OCI-LY7 (cell line): ENCODE measurements around the gene ZFR2. TPM values are rescaled to one million over a fixed set of nuclear protein-coding genes. Genes with fewer than 3 reads are reported as not detected.

ENCODE experiments used
- BruUV-seq: library from RNA; stranded (reverse); fragments of 400-500 nt; replicated peaks from 2 replicates; lab custom pipeline; 2021; lab: Mats Ljungman, UMichigan
- CTCF ChIA-PET: fragments of 300-600 bp; sonication (Branson Sonifier 250); formaldehyde crosslinking; loops from one replicate; lab custom pipeline; 2022; ENCODE audit warnings: antibody characterized with exemption; ENCODE audit not compliant: unreplicated experiment; lab: Charles Lee
- POLR2A ChIA-PET: fragments of 300-600 bp; sonication (Branson Sonifier 250); formaldehyde crosslinking; loops from one replicate; lab custom pipeline; 2022; ENCODE audit warnings: antibody characterized with exemption; lab: Charles Lee
- DNase-seq: peaks from one replicate; pipeline ENCODE4 v3.0.0-alpha.2; 2015; ENCODE audit warnings: low spot score
- H2AFZ ChIP-seq: fragments of 200-600 bp; sonication (generic), shearing (Covaris generic); 2 replicates; pipeline ENCODE4 v1.6.1; 2014; ENCODE audit warnings: mild to moderate bottlenecking, antibody characterized with exemption, low read length, moderate library complexity
- H3K27ac ChIP-seq: fragments of 200-600 bp; sonication (generic); 2 replicates; pipeline ENCODE4 v1.5.1; 2014; ENCODE audit warnings: mixed run types, low read depth, mild to moderate bottlenecking, moderate library complexity, low read length, inconsistent platforms; ENCODE audit not compliant: poor library complexity, severe bottlenecking
- H3K36me3 ChIP-seq: fragments of 200-600 bp; sonication (generic); 2 replicates; pipeline ENCODE4 v1.6.1; 2014; ENCODE audit warnings: mild to moderate bottlenecking, antibody characterized with exemption, low read length, moderate library complexity, mixed read lengths; ENCODE audit not compliant: insufficient read depth
- H3K4me1 ChIP-seq: fragments of 200-600 bp; sonication (generic); 2 replicates; pipeline ENCODE4 v1.5.1; 2014; ENCODE audit warnings: mild to moderate bottlenecking, low read length; ENCODE audit not compliant: insufficient read depth, poor library complexity, severe bottlenecking
- H3K4me2 ChIP-seq: fragments of 200-600 bp; sonication (generic); 2 replicates; pipeline ENCODE4 v1.6.1; 2014; ENCODE audit warnings: mild to moderate bottlenecking, low read length
- H3K4me3 ChIP-seq: fragments of 200-600 bp; sonication (generic); 2 replicates; pipeline ENCODE4 v1.5.1; 2014; ENCODE audit warnings: mild to moderate bottlenecking, low read depth, low read length; ENCODE audit not compliant: poor library complexity, severe bottlenecking
- H3K79me2 ChIP-seq: fragments of 200-600 bp; sonication (generic); 2 replicates; pipeline ENCODE4 v1.6.1; 2016; ENCODE audit warnings: low read depth, mild to moderate bottlenecking, low read length, moderate library complexity, mixed read lengths; ENCODE audit not compliant: insufficient read depth
- H3K9me2 ChIP-seq: fragments of 200-600 bp; sonication (generic); 2 replicates; pipeline ENCODE4 v1.6.1; 2016; ENCODE audit warnings: mild to moderate bottlenecking, low read length, mixed read lengths; ENCODE audit not compliant: insufficient read depth
- H3K9me3 ChIP-seq: fragments of 200-600 bp; sonication (generic); 2 replicates; pipeline ENCODE4 v1.6.1; 2014; ENCODE audit warnings: mild to moderate bottlenecking, mixed run types, low read length, mixed read lengths
- H4K20me1 ChIP-seq: fragments of 200-600 bp; sonication (generic); 2 replicates; pipeline ENCODE4 v1.6.1; 2014; ENCODE audit warnings: mild to moderate bottlenecking, antibody characterized with exemption, low read length, moderate library complexity, mixed read lengths; ENCODE audit not compliant: insufficient read depth
- EZH2phosphoT487 ChIP-seq: fragments of 200-600 bp; sonication (generic); IDR thresholded peaks from 2 replicates; pipeline ENCODE4 v1.6.1; 2018; ENCODE audit warnings: low read depth, borderline replicate concordance, mild to moderate bottlenecking, mixed run types, antibody characterized with exemption, low read length, moderate library complexity, mixed read lengths
- intact Hi-C: fragments of 100-400 bp; cut with micrococcal nuclease; formaldehyde crosslinking; loops from one replicate; pipeline ENCODE4 v1.10.0; 2022; ENCODE audit not compliant: unreplicated experiment
- total RNA-seq, 2 experiments: library from RNA; depleted of rRNA in 1 of 2; stranded (reverse); fragments of >200 nt in 1 of 2; shearing (Covaris generic) in 1 of 2; gene quantifications; 2 replicates each; pipeline ENCODE4 v1.2.3, GENCODE V29; 2014 to 2022
- TF ChIP-seq, protein P1 (sequence below): fragments of 200-600 bp; sonication (generic); conservative IDR thresholded peaks from 2 replicates; pipeline ENCODE4 v1.5.1; 2014; ENCODE audit warnings: mild to moderate bottlenecking, antibody characterized with exemption, low read length, moderate library complexity, mixed read lengths

Gene ZFR2
- total RNA-seq, 2 experiments from 2014 or later = not detected

DNA sequence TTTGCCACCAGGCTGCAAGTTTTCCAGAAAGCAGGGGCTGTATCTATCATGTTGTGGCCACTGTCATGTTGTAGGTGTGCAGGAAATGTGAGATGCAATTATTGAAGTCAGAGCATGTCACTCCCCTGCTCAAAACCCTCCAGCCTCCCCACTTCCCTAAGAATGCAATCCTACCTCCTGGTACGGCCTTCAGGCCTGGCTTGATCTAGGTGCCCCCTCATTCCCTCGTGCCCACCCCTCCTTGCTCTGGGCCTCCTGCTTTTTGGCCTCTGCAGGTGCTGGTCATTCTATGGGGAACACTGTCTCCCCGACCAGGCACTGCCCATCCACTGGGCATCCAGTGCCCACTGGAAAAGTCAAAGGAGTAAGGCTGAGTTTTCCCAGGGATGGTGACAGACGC is 54.2 kb downstream of the ZFR2 start:
- no peaks in the 10 kb centered on the region for H3K79me2 ChIP-seq
- ChIA-PET CTCF (no interaction called here), POLR2A (no interaction called here)
- no peaks in the 10 kb centered on the region for H4K20me1 ChIP-seq
- no peak for TF ChIP-seq EZH2phosphoT487
- TF ChIP-seq, protein P1, sequence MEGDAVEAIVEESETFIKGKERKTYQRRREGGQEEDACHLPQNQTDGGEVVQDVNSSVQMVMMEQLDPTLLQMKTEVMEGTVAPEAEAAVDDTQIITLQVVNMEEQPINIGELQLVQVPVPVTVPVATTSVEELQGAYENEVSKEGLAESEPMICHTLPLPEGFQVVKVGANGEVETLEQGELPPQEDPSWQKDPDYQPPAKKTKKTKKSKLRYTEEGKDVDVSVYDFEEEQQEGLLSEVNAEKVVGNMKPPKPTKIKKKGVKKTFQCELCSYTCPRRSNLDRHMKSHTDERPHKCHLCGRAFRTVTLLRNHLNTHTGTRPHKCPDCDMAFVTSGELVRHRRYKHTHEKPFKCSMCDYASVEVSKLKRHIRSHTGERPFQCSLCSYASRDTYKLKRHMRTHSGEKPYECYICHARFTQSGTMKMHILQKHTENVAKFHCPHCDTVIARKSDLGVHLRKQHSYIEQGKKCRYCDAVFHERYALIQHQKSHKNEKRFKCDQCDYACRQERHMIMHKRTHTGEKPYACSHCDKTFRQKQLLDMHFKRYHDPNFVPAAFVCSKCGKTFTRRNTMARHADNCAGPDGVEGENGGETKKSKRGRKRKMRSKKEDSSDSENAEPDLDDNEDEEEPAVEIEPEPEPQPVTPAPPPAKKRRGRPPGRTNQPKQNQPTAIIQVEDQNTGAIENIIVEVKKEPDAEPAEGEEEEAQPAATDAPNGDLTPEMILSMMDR = no peak
- BruUV-seq = no TSS peak
- H3K36me3 ChIP-seq = no peaks in the 10 kb centered on the region
- no peaks in the 10 kb centered on the region for H3K9me2 ChIP-seq
- H2AFZ ChIP-seq = no peak overlapping the region
- DNase-seq = no peak
- H3K4me3 ChIP-seq = no peak overlapping the region
- H3K4me1 ChIP-seq = peaks cover 24% of the 10 kb centered on the region
- intact Hi-C loops = loop anchor here (5.0 kb wide), 1 partner anchor 52 kb away; the partner anchor contains the start of genes APBA3 and MRPL54
- no peaks in the 10 kb centered on the region for H3K9me3 ChIP-seq
- no peak overlapping the region for H3K27ac ChIP-seq
- no peak overlapping the region for H3K4me2 ChIP-seq

DNA sequence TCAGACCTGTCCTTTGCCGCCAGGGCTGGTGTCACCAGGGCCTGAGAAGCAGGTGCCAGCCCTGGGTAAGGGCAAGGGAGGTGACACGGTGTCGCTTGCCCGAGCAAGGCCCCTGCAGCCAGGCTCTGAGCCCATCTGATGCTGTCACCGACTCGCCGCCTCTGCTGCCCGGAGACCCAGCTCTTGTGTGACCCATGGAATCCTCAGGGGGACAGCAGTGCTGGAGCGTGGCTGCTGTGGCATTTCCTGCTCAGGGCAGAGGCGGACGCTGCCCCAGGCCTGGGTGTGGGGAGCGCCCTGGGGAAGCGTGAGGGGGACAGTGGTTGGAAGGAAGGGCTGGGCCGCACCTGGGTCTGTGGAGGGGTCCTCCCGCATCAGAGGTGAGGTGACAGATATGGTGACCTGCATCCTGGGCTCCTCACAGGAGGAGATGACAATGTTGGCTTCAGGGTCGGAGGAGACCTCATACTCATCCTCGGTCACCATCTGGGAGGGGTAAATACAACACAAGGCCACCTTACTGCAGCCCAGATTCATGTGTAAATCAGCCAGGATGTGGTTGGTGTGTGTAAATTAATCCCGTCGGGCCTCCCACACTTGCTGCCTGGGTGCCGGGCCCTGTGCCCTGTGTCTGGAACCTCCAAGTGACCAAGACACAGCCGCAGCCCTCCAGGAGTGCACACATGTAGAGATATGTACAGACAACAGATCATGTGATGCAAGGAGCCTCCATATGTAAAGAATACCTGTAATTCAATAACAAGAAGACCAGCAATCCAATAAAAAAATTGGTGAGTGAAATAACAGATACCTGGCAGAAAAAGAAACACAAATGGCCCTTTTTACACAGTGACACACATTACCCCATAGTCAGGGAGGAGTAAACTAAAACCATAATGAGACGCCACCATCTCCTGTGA is 55.1 kb downstream of the ZFR2 start:
- H3K4me1 ChIP-seq = peaks cover 24% of the 10 kb centered on the region
- no peaks in the 10 kb centered on the region for H3K9me2 ChIP-seq
- no peaks in the 10 kb centered on the region for H4K20me1 ChIP-seq
- no peaks in the 10 kb centered on the region for H3K79me2 ChIP-seq
- no peak overlapping the region for H3K4me3 ChIP-seq
- intact Hi-C loops = loop anchor here (5.0 kb wide), 1 partner anchor 51 kb away; the partner anchor contains the start of genes APBA3 and MRPL54
- no TSS peak for BruUV-seq
- H3K27ac ChIP-seq = no peak overlapping the region
- DNase-seq = no peak
- TF ChIP-seq, protein P1 = no peak
- no peak for TF ChIP-seq EZH2phosphoT487
- no peak overlapping the region for H2AFZ ChIP-seq
- no peaks in the 10 kb centered on the region for H3K36me3 ChIP-seq
- H3K4me2 ChIP-seq = no peak overlapping the region
- POLR2A ChIA-PET = no interaction called here
- CTCF ChIA-PET = interaction anchor here (0.6 kb wide), 1 partner anchor 19 kb away, joined by 4 read pairs; no protein-coding TSS in a partner anchor
- no peaks in the 10 kb centered on the region for H3K9me3 ChIP-seq
